ENCODE measurements around the gene MVB12B.

The MVB12B gene

DNA sequence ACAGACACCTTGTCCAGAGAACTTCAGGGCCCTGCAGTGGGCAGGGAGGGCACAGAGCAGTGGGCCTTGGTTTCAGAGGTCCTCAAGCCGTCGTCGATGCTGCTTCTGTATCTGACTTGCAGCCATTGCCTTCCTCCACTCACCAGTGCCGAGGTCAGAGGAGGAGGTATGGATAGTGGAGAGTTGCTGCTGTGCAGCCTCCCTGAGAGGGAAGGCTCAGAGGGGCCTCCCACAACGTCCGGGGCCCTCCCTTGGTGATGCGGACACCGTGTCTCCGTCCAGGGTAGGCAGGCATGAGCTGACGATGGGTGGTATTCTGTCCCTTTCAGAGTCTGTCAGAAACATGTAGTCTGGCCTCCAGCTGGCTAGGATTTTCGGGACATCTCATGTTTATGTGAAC lies 73.9 kb downstream of the MVB12B start:
- H3K4me3 ChIP-seq (ENCODE audit: severe bottlenecking), result no peak overlapping the region
- no peaks in the 10 kb centered on the region for H3K36me3 ChIP-seq (ENCODE audit: low read depth)
- TF ChIP-seq, protein P1, sequence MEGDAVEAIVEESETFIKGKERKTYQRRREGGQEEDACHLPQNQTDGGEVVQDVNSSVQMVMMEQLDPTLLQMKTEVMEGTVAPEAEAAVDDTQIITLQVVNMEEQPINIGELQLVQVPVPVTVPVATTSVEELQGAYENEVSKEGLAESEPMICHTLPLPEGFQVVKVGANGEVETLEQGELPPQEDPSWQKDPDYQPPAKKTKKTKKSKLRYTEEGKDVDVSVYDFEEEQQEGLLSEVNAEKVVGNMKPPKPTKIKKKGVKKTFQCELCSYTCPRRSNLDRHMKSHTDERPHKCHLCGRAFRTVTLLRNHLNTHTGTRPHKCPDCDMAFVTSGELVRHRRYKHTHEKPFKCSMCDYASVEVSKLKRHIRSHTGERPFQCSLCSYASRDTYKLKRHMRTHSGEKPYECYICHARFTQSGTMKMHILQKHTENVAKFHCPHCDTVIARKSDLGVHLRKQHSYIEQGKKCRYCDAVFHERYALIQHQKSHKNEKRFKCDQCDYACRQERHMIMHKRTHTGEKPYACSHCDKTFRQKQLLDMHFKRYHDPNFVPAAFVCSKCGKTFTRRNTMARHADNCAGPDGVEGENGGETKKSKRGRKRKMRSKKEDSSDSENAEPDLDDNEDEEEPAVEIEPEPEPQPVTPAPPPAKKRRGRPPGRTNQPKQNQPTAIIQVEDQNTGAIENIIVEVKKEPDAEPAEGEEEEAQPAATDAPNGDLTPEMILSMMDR (IDR thresholded peaks at IDR 0.05; ENCODE audit: poor library complexity, severe bottlenecking), result no peak
- H3K27ac ChIP-seq (ENCODE audit: poor library complexity, severe bottlenecking), result no peak overlapping the region
- H3K9me3 ChIP-seq (ENCODE audit: severe bottlenecking), result no peaks in the 10 kb centered on the region
- ATAC-seq (ENCODE audit: low read depth) (no peak), DNase-seq (ENCODE audit: low spot score) (no peak)
- no peaks in the 10 kb centered on the region for H3K27me3 ChIP-seq (ENCODE audit: insufficient read depth, poor library complexity, severe bottlenecking)
- H3K4me1 ChIP-seq (ENCODE audit: insufficient read depth, poor library complexity, severe bottlenecking), result peaks cover 3% of the 10 kb centered on the region

DNA sequence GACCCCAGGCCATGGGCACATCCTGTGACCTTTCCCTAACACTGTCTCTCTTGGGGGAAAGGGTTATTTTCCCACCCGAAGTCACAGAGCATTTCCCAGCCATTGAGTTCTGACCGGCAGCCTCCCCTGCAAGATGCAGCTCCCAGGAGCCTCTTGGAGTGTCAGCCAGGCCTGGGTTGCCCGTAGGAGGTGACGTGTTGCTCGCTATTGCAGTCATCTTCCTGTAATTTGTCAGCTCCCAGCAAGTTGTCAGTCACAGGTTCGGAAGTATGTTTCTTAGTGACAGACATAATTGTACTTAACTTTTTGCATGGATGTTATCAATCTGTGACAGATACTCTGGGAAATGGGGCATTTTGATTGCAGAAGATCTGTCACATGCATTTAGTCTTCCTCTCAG lies 74.5 kb downstream of the MVB12B start:
- Histone ChIP-seq H3K27me3 (ENCODE audit: insufficient read depth, poor library complexity, severe bottlenecking) (no peaks in the 10 kb centered on the region), H3K36me3 (ENCODE audit: low read depth) (no peaks in the 10 kb centered on the region), H3K27ac (ENCODE audit: poor library complexity, severe bottlenecking) (no peak overlapping the region), H3K4me1 (ENCODE audit: insufficient read depth, poor library complexity, severe bottlenecking) (no peaks in the 10 kb centered on the region), H3K9me3 (ENCODE audit: severe bottlenecking) (no peaks in the 10 kb centered on the region), H3K4me3 (ENCODE audit: severe bottlenecking) (no peak overlapping the region)
- DNase-seq (ENCODE audit: low spot score) (no peak), ATAC-seq (ENCODE audit: low read depth) (no peak)
- TF ChIP-seq, protein P1 (IDR thresholded peaks at IDR 0.05; ENCODE audit: poor library complexity, severe bottlenecking), result no peak

DNA sequence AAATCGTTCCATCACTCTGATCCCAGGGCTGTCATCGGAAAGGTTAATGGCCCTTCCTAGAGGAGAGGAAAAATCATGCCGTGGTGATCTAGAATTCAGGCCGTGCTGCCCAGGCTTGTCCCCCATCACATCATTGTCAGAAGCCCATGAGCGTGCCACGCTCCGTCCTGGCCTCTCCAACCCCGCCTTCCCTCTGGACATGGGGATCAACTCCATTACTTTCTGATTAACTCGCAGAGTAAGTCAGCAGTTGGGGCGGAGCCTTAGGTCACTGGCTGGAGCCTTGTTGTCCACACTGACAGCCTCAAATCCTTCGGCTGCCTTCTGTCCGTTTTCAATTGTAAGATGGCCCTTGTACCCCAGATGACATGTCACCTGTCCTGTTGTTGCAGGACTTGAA lies 75.0 kb downstream of the MVB12B start:
- TF ChIP-seq, protein P1 (IDR thresholded peaks at IDR 0.05; ENCODE audit: poor library complexity, severe bottlenecking), result no peak
- Histone ChIP-seq H3K27ac (ENCODE audit: poor library complexity, severe bottlenecking) (no peak overlapping the region), H3K4me1 (ENCODE audit: insufficient read depth, poor library complexity, severe bottlenecking) (no peaks in the 10 kb centered on the region), H3K36me3 (ENCODE audit: low read depth) (no peaks in the 10 kb centered on the region), H3K27me3 (ENCODE audit: insufficient read depth, poor library complexity, severe bottlenecking) (no peaks in the 10 kb centered on the region), H3K4me3 (ENCODE audit: severe bottlenecking) (no peak overlapping the region), H3K9me3 (ENCODE audit: severe bottlenecking) (no peaks in the 10 kb centered on the region)
- ATAC-seq (ENCODE audit: low read depth), result no peak
- DNase-seq (ENCODE audit: low spot score), result no peak

DNA sequence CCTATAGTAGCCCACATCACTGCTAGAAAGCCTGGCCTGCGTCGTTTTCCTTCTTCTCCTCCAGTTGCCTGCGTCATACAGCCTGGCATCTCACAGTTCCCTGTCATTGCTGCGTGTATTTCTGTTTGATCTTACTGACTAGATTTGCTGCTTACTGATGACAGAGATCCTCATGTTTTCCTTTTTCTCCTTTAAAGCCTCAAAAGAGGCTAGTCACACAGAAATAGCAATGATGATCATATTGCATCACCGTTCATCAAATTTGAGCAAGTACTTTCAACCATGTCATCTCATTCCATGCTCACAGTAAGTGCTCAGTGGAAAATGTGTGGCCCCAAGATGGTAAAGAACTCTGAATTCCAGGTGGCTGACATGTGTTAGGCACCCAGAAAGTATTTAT lies 76.8 kb downstream of the MVB12B start:
- TF ChIP-seq, protein P1 (IDR thresholded peaks at IDR 0.05; ENCODE audit: poor library complexity, severe bottlenecking), result no peak
- Histone ChIP-seq H3K9me3 (ENCODE audit: severe bottlenecking) (no peaks in the 10 kb centered on the region), H3K4me3 (ENCODE audit: severe bottlenecking) (no peak overlapping the region), H3K27ac (ENCODE audit: poor library complexity, severe bottlenecking) (no peak overlapping the region), H3K4me1 (ENCODE audit: insufficient read depth, poor library complexity, severe bottlenecking) (no peaks in the 10 kb centered on the region), H3K36me3 (ENCODE audit: low read depth) (no peaks in the 10 kb centered on the region), H3K27me3 (ENCODE audit: insufficient read depth, poor library complexity, severe bottlenecking) (no peaks in the 10 kb centered on the region)
- ATAC-seq (ENCODE audit: low read depth) (no peak), DNase-seq (ENCODE audit: low spot score) (no peak)

DNA sequence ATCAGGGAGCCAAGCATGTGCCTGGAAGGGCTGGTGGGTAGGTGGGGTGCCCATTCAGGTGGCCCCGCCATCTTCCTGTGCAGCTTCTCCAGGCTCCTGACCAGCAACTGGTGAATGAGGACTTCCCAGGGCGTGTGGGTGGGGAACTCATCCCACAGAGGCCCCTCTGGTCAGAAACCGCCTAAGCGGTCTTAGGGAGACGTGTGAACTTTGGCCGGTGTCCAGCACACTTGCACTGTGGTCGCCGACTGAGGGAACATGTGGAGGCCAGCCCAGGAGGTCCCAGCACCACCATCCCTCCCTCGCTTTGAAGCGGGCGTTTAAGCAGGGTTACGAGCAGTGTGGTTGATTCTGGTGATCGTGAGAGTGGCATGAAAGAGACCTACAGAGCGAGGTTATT lies 77.8 kb downstream of the MVB12B start:
- ATAC-seq (ENCODE audit: low read depth) (no peak), DNase-seq (ENCODE audit: low spot score) (no peak)
- Histone ChIP-seq H3K27me3 (ENCODE audit: insufficient read depth, poor library complexity, severe bottlenecking) (no peaks in the 10 kb centered on the region), H3K36me3 (ENCODE audit: low read depth) (no peaks in the 10 kb centered on the region), H3K4me3 (ENCODE audit: severe bottlenecking) (no peak overlapping the region), H3K9me3 (ENCODE audit: severe bottlenecking) (no peaks in the 10 kb centered on the region), H3K4me1 (ENCODE audit: insufficient read depth, poor library complexity, severe bottlenecking) (no peaks in the 10 kb centered on the region), H3K27ac (ENCODE audit: poor library complexity, severe bottlenecking) (no peak overlapping the region)
- TF ChIP-seq, protein P1 (IDR thresholded peaks at IDR 0.05; ENCODE audit: poor library complexity, severe bottlenecking), result no peak

All from RWPE2 (cell line).